Astrocyte (in vitro differentiated cells and primary cell): Measurements from ENCODE around the gene OTOGL. TPM values are rescaled to one million over a fixed set of nuclear protein-coding genes. Genes with fewer than 3 reads are reported as not detected.

Source experiments
- DNase-seq: peaks from one replicate; pipeline ENCODE4 v3.0.0-alpha.2; 2010; ENCODE audit warnings: low read depth
- FAIRE-seq: peaks from 2 replicates; lab custom pipeline; 2011; peaks lifted over from hg19 to GRCh38; lab: Jason Lieb, UNC
- H2AFZ ChIP-seq: 2 replicates; pipeline ENCODE4 v1.6.0; 2012; ENCODE audit warnings: low read depth, low read length, inconsistent platforms
- H3K27ac ChIP-seq: 2 replicates; pipeline ENCODE4 v1.5.1; 2011; ENCODE audit warnings: low read depth, low read length, inconsistent platforms
- H3K27me3 ChIP-seq: 2 replicates; pipeline ENCODE4 v1.6.0; 2011; ENCODE audit warnings: low read length, inconsistent platforms; ENCODE audit not compliant: insufficient read depth
- H3K36me3 ChIP-seq: 2 replicates; pipeline ENCODE4 v1.5.1; 2011; ENCODE audit warnings: low read length, inconsistent platforms; ENCODE audit not compliant: insufficient read depth
- H3K4me1 ChIP-seq: 2 replicates; pipeline ENCODE4 v1.5.1; 2011; ENCODE audit warnings: low read length, inconsistent platforms; ENCODE audit not compliant: insufficient read depth
- H3K4me2 ChIP-seq: 2 replicates; pipeline ENCODE4 v1.6.0; 2012; ENCODE audit warnings: low read length, inconsistent platforms
- H3K4me3 ChIP-seq: 2 replicates; pipeline ENCODE4 v1.5.1; 2011; ENCODE audit warnings: low read depth, mild to moderate bottlenecking, low read length, inconsistent platforms; ENCODE audit not compliant: insufficient read depth
- H3K79me2 ChIP-seq: 2 replicates; pipeline ENCODE4 v1.6.0; 2012; ENCODE audit warnings: mild to moderate bottlenecking, low read length, inconsistent platforms; ENCODE audit not compliant: insufficient read depth
- H3K9ac ChIP-seq: 2 replicates; pipeline ENCODE4 v1.6.0; 2012; ENCODE audit warnings: mild to moderate bottlenecking, low read length, inconsistent platforms
- H3K9me3 ChIP-seq: 2 replicates; pipeline ENCODE4 v1.5.1; 2012; ENCODE audit warnings: low read depth, mild to moderate bottlenecking, low read length, inconsistent platforms; ENCODE audit not compliant: insufficient read depth
- H4K20me1 ChIP-seq: 2 replicates; pipeline ENCODE4 v1.6.0; 2012; ENCODE audit warnings: low read length, inconsistent platforms; ENCODE audit not compliant: insufficient read depth
- H3K27ac Mint-ChIP-seq: one replicate; pipeline ENCODE4 v1.8.0; 2021; ENCODE audit warnings: mild to moderate bottlenecking, mixed read lengths; ENCODE audit not compliant: unreplicated experiment
- H3K27me3 Mint-ChIP-seq: one replicate; pipeline ENCODE4 v1.8.0; 2021; ENCODE audit warnings: low read depth, mixed read lengths; ENCODE audit not compliant: unreplicated experiment
- H3K36me3 Mint-ChIP-seq: one replicate; pipeline ENCODE4 v1.8.0; 2021; ENCODE audit warnings: low read depth, mixed read lengths; ENCODE audit not compliant: unreplicated experiment
- H3K4me1 Mint-ChIP-seq: one replicate; pipeline ENCODE4 v1.8.0; 2021; ENCODE audit warnings: low read depth, mixed read lengths; ENCODE audit not compliant: unreplicated experiment
- H3K4me3 Mint-ChIP-seq: one replicate; pipeline ENCODE4 v1.8.0; 2021; ENCODE audit warnings: mild to moderate bottlenecking, moderate library complexity, mixed read lengths; ENCODE audit not compliant: unreplicated experiment
- H3K9me3 Mint-ChIP-seq: one replicate; pipeline ENCODE4 v1.8.0; 2021; ENCODE audit warnings: mild to moderate bottlenecking, mixed read lengths; ENCODE audit not compliant: unreplicated experiment
- EZH2 ChIP-seq: IDR thresholded peaks from 2 replicates; pipeline ENCODE4 v1.6.1; 2012; ENCODE audit warnings: mild to moderate bottlenecking, low read length, inconsistent platforms; ENCODE audit not compliant: insufficient read depth
- total RNA-seq: library from RNA; stranded (reverse); gene quantifications from 2 replicates; pipeline ENCODE4 v1.2.1, GENCODE V29; 2021
- TF ChIP-seq, protein P1 (sequence below): IDR thresholded peaks from 2 replicates; pipeline ENCODE4 v1.5.1; 2011; ENCODE audit warnings: low read depth, mild to moderate bottlenecking, inconsistent platforms, low read length, moderate library complexity; ENCODE audit not compliant: insufficient read depth

Gene OTOGL
- total RNA-seq, 1 donor from 2014 or later, result 0.16 TPM

DNA sequence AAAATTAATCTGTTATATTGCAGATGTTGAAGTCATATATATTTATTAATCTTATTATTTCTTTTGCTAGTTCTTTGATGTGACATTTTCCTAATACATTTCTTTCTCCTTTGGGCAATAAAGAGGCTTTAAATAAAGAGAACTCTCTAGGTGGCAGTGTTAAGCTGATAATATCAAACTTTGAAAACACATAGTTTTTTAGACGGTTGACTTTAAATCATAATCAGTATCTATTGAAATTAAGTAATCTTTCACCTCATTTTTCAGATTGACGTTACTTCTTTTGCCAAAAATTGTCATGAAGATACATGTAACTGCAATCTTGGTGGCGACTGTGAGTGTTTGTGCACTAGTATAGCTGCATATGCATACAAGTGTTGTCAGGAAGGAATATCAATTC is 213.9 kb downstream of the OTOGL start:
- H3K27ac ChIP-seq, result no peak overlapping the region
- H3K4me3 ChIP-seq, result no peak overlapping the region
- DNase-seq, result no peak
- H3K4me1 ChIP-seq, result no peaks in the 10 kb centered on the region
- H3K4me2 ChIP-seq, result no peak overlapping the region
- no peaks in the 10 kb centered on the region for H3K36me3 Mint-ChIP-seq
- no peak overlapping the region for H3K9ac ChIP-seq
- H3K79me2 ChIP-seq, result no peaks in the 10 kb centered on the region
- no peaks in the 10 kb centered on the region for H3K27me3 ChIP-seq
- H2AFZ ChIP-seq, result no peak overlapping the region
- no peaks in the 10 kb centered on the region for H3K36me3 ChIP-seq
- H3K4me1 Mint-ChIP-seq, result peaks cover 4% of the 10 kb centered on the region
- TF ChIP-seq EZH2, result no peak
- TF ChIP-seq, protein P1, sequence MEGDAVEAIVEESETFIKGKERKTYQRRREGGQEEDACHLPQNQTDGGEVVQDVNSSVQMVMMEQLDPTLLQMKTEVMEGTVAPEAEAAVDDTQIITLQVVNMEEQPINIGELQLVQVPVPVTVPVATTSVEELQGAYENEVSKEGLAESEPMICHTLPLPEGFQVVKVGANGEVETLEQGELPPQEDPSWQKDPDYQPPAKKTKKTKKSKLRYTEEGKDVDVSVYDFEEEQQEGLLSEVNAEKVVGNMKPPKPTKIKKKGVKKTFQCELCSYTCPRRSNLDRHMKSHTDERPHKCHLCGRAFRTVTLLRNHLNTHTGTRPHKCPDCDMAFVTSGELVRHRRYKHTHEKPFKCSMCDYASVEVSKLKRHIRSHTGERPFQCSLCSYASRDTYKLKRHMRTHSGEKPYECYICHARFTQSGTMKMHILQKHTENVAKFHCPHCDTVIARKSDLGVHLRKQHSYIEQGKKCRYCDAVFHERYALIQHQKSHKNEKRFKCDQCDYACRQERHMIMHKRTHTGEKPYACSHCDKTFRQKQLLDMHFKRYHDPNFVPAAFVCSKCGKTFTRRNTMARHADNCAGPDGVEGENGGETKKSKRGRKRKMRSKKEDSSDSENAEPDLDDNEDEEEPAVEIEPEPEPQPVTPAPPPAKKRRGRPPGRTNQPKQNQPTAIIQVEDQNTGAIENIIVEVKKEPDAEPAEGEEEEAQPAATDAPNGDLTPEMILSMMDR, result no peak
- H3K27me3 Mint-ChIP-seq, result no peaks in the 10 kb centered on the region
- no peak for FAIRE-seq
- no peak overlapping the region for H3K27ac Mint-ChIP-seq
- H3K9me3 Mint-ChIP-seq, result peaks cover 5% of the 10 kb centered on the region
- H3K9me3 ChIP-seq, result no peaks in the 10 kb centered on the region
- no peak overlapping the region for H3K4me3 Mint-ChIP-seq
- H4K20me1 ChIP-seq, result no peaks in the 10 kb centered on the region

DNA sequence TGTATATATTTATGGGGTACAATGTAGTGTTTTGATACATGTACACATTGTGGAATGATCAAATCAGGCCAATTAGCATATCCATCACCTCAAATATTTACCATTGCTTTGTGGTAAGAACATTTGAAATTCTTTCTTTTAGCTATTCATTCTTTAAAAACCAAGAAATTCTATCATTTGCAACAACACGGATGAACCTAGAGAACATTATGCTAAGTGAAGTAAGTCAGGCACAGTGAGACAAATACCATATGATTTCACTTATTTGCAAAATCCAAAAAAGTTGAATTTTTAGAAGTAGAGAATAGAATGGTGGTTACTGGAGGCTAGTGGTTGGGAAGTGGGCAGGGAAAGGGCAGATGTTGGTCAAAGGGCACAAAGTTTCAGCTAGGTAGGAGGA is 215.4 kb downstream of the OTOGL start:
- FAIRE-seq (no peak), DNase-seq (peak; percentile 57)
- Histone ChIP-seq H3K27ac (no peak overlapping the region), H3K4me2 (no peak overlapping the region), H3K4me3 (no peak overlapping the region), H3K9me3 (no peaks in the 10 kb centered on the region), H4K20me1 (no peaks in the 10 kb centered on the region), H3K36me3 (no peaks in the 10 kb centered on the region), H3K79me2 (no peaks in the 10 kb centered on the region), H3K27me3 (no peaks in the 10 kb centered on the region), H3K4me1 (no peaks in the 10 kb centered on the region), H3K9ac (no peak overlapping the region), H2AFZ (no peak overlapping the region)
- H3K27ac Mint-ChIP-seq, result no peak overlapping the region
- H3K27me3 Mint-ChIP-seq, result no peaks in the 10 kb centered on the region
- no peaks in the 10 kb centered on the region for H3K36me3 Mint-ChIP-seq
- no peak overlapping the region for H3K4me3 Mint-ChIP-seq
- TF ChIP-seq, protein P1, result no peak
- TF ChIP-seq EZH2, result no peak
- H3K9me3 Mint-ChIP-seq, result peaks cover under 1% of the 10 kb centered on the region
- peaks cover 4% of the 10 kb centered on the region for H3K4me1 Mint-ChIP-seq

DNA sequence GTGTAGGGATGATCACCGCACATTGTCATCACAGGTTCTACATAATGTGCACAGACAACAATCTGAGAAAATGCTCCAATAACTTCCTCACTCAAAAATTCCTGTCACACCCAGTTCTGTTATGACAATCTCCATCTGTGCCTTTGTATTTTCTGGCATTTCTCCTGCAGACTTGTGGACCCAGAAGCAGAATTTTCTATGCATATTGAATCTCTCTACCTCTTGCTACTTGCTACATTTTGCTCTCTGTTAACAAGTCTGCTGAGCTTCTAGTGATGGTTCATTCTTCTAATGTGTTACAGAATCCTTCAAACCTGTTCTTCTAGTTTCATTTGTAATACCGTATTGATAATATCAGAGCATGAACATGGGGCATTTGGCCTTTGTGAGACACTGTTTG is 216.9 kb downstream of the OTOGL start:
- Mint-ChIP-seq H3K36me3 (no peaks in the 10 kb centered on the region), H3K9me3 (no peaks in the 10 kb centered on the region), H3K27ac (no peak overlapping the region), H3K4me3 (no peak overlapping the region), H3K4me1 (peaks cover 7% of the 10 kb centered on the region), H3K27me3 (no peaks in the 10 kb centered on the region)
- Histone ChIP-seq H3K79me2 (no peaks in the 10 kb centered on the region), H4K20me1 (no peaks in the 10 kb centered on the region), H3K4me1 (no peaks in the 10 kb centered on the region), H2AFZ (no peak overlapping the region), H3K27me3 (no peaks in the 10 kb centered on the region), H3K9ac (no peak overlapping the region), H3K4me2 (no peak overlapping the region), H3K36me3 (no peaks in the 10 kb centered on the region), H3K4me3 (no peak overlapping the region), H3K27ac (no peak overlapping the region), H3K9me3 (no peaks in the 10 kb centered on the region)
- DNase-seq (no peak), FAIRE-seq (no peak)
- no peak for TF ChIP-seq EZH2
- TF ChIP-seq, protein P1, result no peak
